Nephron progenitor cell (in vitro differentiated cells): ENCODE data around the gene BCAP31.
"Not testable (repeated sequence)": the region's sequence is repeated elsewhere in the genome, so short reads cannot be mapped to it uniquely, and the experiment has no call there.

Experiments used
- DNase-seq: peaks from one replicate; pipeline ENCODE4 v3.0.0; 2021
- H3K27ac Mint-ChIP-seq: 2 replicates; pipeline ENCODE4 v1.8.0; 2021; ENCODE audit warnings: mild to moderate bottlenecking, moderate library complexity, mixed read lengths
- H3K27me3 Mint-ChIP-seq: 2 replicates; pipeline ENCODE4 v1.8.0; 2021; ENCODE audit warnings: mild to moderate bottlenecking, low read depth, mixed read lengths; ENCODE audit not compliant: poor library complexity
- H3K36me3 Mint-ChIP-seq: 2 replicates; pipeline ENCODE4 v1.8.0; 2021; ENCODE audit warnings: low read depth, mixed read lengths
- H3K4me1 Mint-ChIP-seq: 2 replicates; pipeline ENCODE4 v1.8.0; 2021; ENCODE audit warnings: mixed read lengths
- H3K4me3 Mint-ChIP-seq: 2 replicates; pipeline ENCODE4 v1.8.0; 2021; ENCODE audit warnings: mild to moderate bottlenecking, moderate library complexity, mixed read lengths
- H3K9me3 Mint-ChIP-seq: 2 replicates; pipeline ENCODE4 v1.8.0; 2021; ENCODE audit warnings: mild to moderate bottlenecking, moderate library complexity, mixed read lengths
- TF ChIP-seq, protein P1 (sequence below): fragments of 200-600 bp; sonication (generic); IDR thresholded peaks from 2 replicates; pipeline ENCODE4 v1.5.0; 2021; ENCODE audit warnings: antibody characterized with exemption

Gene BCAP31

DNA sequence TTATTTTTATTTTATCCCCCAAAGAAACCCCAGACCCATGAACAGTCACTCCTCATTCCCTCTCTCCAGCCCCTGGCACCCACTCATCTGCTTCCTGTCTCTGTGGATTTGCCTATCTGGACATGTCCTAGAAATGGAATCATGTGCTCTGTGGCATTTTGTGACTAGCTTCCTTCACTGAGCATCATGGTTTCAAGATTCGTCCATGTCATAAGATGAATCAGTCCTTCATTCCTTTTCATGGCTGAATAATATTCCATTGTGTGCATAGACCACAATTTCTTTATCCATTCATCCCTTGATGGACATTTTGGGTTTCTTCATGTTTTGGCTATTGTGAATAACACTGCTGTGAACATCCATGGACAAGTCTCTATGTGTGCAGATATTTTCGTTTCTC, 10.7 kb upstream of the BCAP31 start:
- Mint-ChIP-seq H3K36me3 (peaks cover 32% of the 10 kb centered on the region), H3K27ac (no peak overlapping the region), H3K4me1 (peaks cover 17% of the 10 kb centered on the region), H3K9me3 (peaks cover 70% of the 10 kb centered on the region), H3K27me3 (peaks cover 6% of the 10 kb centered on the region), H3K4me3 (no peak overlapping the region)
- no peak for DNase-seq
- TF ChIP-seq, protein P1, sequence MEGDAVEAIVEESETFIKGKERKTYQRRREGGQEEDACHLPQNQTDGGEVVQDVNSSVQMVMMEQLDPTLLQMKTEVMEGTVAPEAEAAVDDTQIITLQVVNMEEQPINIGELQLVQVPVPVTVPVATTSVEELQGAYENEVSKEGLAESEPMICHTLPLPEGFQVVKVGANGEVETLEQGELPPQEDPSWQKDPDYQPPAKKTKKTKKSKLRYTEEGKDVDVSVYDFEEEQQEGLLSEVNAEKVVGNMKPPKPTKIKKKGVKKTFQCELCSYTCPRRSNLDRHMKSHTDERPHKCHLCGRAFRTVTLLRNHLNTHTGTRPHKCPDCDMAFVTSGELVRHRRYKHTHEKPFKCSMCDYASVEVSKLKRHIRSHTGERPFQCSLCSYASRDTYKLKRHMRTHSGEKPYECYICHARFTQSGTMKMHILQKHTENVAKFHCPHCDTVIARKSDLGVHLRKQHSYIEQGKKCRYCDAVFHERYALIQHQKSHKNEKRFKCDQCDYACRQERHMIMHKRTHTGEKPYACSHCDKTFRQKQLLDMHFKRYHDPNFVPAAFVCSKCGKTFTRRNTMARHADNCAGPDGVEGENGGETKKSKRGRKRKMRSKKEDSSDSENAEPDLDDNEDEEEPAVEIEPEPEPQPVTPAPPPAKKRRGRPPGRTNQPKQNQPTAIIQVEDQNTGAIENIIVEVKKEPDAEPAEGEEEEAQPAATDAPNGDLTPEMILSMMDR: no peak

DNA sequence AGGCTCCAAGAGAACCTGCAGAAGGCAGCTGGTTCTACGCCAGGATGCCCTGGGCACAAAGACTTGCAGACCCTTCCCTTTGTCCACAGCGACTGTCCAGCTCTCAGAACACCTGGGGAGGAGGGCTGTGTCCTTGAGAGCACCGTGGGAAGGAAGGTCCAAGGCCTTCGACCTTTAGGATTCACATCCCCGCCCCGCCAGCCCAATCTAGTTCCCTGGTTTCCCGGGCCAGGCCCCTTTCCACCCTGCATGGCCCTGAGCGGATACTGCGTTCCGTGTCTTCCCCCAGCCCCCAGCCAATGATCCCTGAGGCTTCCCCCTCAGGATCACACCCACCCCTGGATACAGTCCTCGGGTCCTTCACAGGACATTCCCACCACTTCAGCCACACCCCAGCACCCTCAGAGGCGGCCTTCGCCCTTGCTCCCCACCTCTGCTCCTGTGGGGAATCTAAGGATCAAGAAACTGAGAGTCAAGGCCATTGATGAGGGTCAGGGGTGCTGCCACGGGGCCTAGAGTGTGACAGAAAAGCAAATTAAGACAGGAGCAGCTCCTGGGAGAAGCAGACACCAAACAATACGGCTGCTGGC, 9.6 kb upstream of the BCAP31 start:
- no peak overlapping the region for H3K27ac Mint-ChIP-seq
- TF ChIP-seq, protein P1: no peak

DNA sequence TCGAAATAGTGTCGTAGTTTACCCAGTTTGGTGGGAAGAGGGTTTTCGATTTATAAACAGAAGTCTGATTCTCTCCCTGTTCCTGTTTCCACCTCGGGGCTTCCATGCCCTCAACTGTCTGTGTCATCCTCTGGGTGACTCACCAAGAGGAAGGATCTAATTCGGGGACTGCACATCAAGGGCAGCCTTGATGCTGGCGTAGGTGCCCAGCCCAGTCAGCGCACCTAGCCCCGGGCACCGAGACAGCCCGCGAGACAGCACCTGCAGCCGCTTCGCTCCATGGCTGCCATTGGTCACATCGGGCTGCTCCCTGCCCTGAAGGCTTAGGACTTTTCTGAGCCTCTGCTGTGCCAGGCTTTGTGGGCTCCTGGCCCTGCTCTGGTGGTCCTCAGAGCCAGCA, 8.2 kb upstream of the BCAP31 start:
- Mint-ChIP-seq H3K36me3 (peaks cover 39% of the 10 kb centered on the region), H3K4me1 (peaks cover 12% of the 10 kb centered on the region), H3K9me3 (peaks cover 73% of the 10 kb centered on the region), H3K4me3 (no peak overlapping the region), H3K27ac (no peak overlapping the region), H3K27me3 (peaks cover 8% of the 10 kb centered on the region)
- no peak for DNase-seq
- TF ChIP-seq, protein P1: no peak

More for the DNA sequence above, 9.6 kb upstream of the BCAP31 start:
- Mint-ChIP-seq H3K4me3 (no peak overlapping the region), H3K9me3 (peaks cover 69% of the 10 kb centered on the region), H3K4me1 (peaks cover 11% of the 10 kb centered on the region), H3K27me3 (peaks cover 8% of the 10 kb centered on the region), H3K36me3 (peaks cover 35% of the 10 kb centered on the region)
- no peak for DNase-seq

DNA sequence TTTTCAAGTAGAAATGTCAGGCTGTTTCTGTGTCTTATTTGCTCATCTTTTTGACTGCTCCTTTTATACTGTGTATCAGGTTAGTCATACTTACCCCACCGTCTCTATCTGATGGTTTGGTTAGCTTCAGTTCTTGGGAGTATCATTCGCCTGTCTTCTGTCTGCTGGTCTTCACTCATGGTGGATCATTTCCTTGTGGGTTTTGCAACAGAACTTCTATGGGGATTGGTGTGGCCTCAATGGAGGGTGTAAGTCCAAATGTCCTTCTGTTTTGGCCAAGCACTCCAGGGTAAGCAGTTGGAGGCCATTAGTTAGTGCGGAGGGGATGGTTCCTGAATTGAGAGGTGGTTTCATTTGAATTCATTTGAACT, 7.6 kb upstream of the BCAP31 start:
- H3K9me3 Mint-ChIP-seq: peaks cover 78% of the 10 kb centered on the region
- H3K27me3 Mint-ChIP-seq: peaks cover 8% of the 10 kb centered on the region
- H3K36me3 Mint-ChIP-seq: peaks cover 39% of the 10 kb centered on the region
- TF ChIP-seq, protein P1: no peak
- no peak overlapping the region for H3K27ac Mint-ChIP-seq
- peaks cover 18% of the 10 kb centered on the region for H3K4me1 Mint-ChIP-seq
- DNase-seq: no peak
- H3K4me3 Mint-ChIP-seq: no peak overlapping the region

- TF ChIP-seq, protein P1: no peak
- H3K27ac Mint-ChIP-seq: no peak overlapping the region
- no peak for DNase-seq
- peaks cover 8% of the 10 kb centered on the region for H3K27me3 Mint-ChIP-seq
- H3K9me3 Mint-ChIP-seq: peaks cover 72% of the 10 kb centered on the region
- H3K4me3 Mint-ChIP-seq: no peak overlapping the region
- H3K4me1 Mint-ChIP-seq: peaks cover 19% of the 10 kb centered on the region
- H3K36me3 Mint-ChIP-seq: peaks cover 39% of the 10 kb centered on the region
Measured at GRCh38 chrX:153731117-153731844, 7.1 kb upstream of the BCAP31 start.

GRCh38 chrX:153730115-153730514, 5.9 kb upstream of the BCAP31 start:
- Mint-ChIP-seq H3K9me3 (peaks cover 66% of the 10 kb centered on the region), H3K36me3 (peaks cover 33% of the 10 kb centered on the region), H3K4me1 (peaks cover 17% of the 10 kb centered on the region)
- not testable (repeated sequence) for DNase-seq, H3K27ac Mint-ChIP-seq, H3K27me3 Mint-ChIP-seq, H3K4me3 Mint-ChIP-seq
